ENCODE results near the gene REC8. TPM values are rescaled to one million over a fixed set of nuclear protein-coding genes. Genes with fewer than 3 reads are reported as not detected.
"Not testable (repeated sequence)": the region's sequence is repeated elsewhere in the genome, so short reads cannot be mapped to it uniquely, and the experiment has no call there.

The REC8 gene
- total RNA-seq, 2 donors from 2014 or later, result 7.8 to 8.9 TPM

DNA sequence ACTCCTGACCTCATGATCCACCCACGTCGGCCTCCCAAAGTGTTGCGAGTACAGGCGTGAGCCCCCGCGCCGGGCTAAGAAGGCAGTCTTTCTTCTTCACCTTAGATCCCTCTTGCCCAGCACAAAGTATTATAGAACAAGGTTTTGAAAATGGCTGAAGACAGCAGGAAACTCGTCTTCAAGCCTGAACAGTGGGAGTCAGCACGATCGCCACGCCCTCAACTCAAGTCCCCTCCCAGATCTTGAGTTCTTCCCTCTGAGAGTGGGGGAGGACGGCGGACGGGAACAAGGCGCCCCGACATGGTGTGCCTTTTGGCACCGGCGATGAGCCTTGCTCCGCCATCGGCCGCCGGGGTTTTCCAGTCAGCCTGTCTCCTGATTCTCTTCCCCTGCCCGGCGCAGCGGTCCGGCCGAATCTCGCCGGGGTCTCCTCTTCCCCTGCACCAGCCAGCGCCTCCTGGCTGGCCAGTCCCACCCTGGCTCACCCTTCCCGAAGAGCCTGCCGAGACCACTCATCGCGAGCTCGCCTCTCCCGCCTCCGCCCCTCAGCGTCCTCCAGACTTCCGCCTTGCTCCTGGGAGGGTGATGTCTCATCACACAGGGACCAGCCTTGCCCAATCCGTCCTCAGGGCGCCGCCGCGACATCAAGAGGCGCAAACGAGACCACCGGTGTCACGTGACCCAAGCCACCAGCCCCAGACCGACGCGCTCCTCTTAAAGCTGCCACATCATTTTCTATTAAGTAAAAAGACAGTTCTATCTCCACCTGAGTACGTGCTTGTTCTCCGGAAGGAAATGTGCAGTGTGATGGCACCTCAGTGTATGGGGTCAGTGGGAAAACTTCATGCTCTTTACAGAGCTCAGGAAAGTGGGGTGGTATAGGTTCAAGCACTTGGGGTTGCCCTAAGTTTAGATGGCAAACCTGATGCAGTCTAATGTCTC lies 41.3 kb downstream of the REC8 start, which contains the start of gene CHMP4A:
Gene CHMP4A (minus strand): TSS at position 565 of the 942 bp plus-strand sequence. CDS start 49 bp downstream, at position 516.
- H3K36me3 ChIP-seq (replicated peaks in 1 of 2; ENCODE audit: insufficient read depth in 1 of 2, low read depth in 2 of 2), result peaks cover 0 to 15% of the 10 kb centered on the region in 2 donors
- H3K4me3 ChIP-seq, result peak within 1 kb of the TSS; percentile 39 to 60
- intact Hi-C loops (cut with DNase I), result no loop called here
- 1 to 9% methylated on average over 13 to 53 of the region's 53 CpGs for WGBS, 2 donors
- peaks cover 30% of the 10 kb centered on the region for H3K4me1 ChIP-seq
- ATAC-seq, result peak; percentile 90
- TF ChIP-seq, protein P1, sequence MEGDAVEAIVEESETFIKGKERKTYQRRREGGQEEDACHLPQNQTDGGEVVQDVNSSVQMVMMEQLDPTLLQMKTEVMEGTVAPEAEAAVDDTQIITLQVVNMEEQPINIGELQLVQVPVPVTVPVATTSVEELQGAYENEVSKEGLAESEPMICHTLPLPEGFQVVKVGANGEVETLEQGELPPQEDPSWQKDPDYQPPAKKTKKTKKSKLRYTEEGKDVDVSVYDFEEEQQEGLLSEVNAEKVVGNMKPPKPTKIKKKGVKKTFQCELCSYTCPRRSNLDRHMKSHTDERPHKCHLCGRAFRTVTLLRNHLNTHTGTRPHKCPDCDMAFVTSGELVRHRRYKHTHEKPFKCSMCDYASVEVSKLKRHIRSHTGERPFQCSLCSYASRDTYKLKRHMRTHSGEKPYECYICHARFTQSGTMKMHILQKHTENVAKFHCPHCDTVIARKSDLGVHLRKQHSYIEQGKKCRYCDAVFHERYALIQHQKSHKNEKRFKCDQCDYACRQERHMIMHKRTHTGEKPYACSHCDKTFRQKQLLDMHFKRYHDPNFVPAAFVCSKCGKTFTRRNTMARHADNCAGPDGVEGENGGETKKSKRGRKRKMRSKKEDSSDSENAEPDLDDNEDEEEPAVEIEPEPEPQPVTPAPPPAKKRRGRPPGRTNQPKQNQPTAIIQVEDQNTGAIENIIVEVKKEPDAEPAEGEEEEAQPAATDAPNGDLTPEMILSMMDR (IDR thresholded peaks at IDR 0.05), result peak in 3 of 7 experiments; percentile 29 to 31 (median 30)
- TF ChIP-seq POLR2A (IDR thresholded peaks at IDR 0.05), result peak; percentile 88 to 98 (median 98)
- H3K9me3 ChIP-seq, result no peaks in the 10 kb centered on the region
- peak within 1 kb of the TSS; percentile 86 to 97 (median 94) for H3K27ac ChIP-seq
- no peaks in the 10 kb centered on the region for H3K27me3 ChIP-seq
- DNase-seq, result peak; percentile 93 to 98 (median 94)

DNA sequence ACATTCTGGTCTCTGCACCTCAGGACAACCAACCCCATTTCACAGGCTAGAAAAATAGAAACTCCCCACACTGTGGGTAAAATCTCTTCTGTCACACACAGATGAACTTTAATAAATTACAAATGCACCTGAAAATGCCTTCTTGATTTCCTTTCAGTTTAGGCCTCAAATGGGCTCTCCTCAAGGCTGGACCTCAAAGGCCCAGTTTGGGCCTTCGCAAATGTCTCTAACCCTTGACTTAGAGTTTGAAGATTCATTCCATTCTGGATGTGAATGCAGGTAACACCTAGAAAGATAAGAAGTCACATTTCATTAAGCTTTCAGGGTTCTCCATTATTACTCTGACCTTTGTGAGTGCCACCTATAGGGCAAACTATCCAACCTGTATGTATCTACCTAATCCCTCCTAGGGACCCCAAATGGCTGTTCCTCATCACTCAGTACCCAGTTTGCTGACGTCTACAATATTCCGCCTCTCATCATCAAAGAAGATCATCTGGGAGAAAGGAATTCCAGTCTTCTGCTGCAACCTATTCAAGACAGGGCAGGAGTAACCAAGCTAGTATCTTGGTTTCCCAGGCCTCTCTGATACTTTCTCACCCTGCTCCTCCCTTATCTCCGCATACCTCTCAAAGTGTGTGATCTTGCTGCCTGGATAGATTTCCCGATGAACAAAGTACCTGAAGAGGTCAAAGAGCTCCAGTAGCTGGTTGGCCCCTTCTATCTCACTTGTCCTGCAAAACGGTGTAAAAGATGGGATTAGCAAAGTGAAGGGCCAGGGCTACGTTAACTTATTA lies 42.2 kb downstream of the REC8 start:
- Histone ChIP-seq H3K4me3 (no peak overlapping the region), H3K27ac (peak overlapping the region; percentile 86 to 97 (median 94)), H3K4me1 (peaks cover 30% of the 10 kb centered on the region), H3K9me3 (no peaks in the 10 kb centered on the region), H3K36me3 (replicated peaks in 1 of 2; ENCODE audit: insufficient read depth in 1 of 2, low read depth in 2 of 2) (peaks cover 0 to 14% of the 10 kb centered on the region in 2 donors), H3K27me3 (no peaks in the 10 kb centered on the region)
- ATAC-seq, result no peak
- 87 to 90% methylated on average over 7 of the region's 7 CpGs for WGBS, 2 donors
- no peak for DNase-seq
- TF ChIP-seq POLR2A (IDR thresholded peaks at IDR 0.05), result no peak
- TF ChIP-seq, protein P1 (IDR thresholded peaks at IDR 0.05), result no peak
- intact Hi-C loops (cut with DNase I), result no loop called here

DNA sequence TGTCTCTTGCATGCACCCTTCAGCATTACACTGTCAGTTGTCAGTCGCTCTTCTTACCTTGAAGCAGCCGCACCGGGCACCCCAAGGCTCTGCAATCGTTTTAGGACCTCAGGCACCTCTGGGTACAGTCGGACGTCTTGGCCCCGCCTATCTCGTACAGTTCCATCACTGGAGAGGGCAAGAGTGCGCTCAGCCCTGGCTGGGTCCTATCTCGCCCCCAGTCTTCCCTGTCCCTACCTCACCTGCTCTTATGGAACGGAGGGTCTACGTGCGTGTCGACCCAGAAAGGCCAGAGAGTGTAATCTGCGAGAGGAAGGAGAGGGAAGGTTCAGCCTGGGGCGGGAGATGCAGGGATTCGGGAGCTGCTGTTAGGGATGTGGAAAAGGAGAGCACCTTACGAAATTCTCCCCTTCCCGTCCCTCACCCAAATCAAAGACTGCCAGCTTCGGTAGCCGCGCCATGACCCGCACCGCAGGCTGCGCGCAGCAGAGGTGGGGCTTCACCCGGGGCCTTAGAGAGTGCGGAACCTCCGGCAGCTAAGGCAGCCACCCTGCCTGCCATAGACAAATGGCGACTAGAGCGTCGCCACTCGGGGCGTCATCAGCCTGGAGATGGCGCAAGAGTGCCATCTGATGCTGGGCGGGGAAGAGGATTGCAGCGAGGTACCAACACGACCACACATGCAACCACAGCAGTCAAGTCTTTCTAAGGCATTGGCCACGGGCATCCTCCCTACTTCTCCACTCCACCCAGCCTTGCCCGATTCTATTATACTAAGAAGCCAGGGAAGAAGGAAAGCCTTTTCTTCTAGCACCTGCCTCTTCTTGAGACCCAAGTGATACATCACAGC lies 43.8 kb downstream of the REC8 start, which contains the start of gene MDP1:
Gene MDP1 (minus strand): TSS at position 572 of the 850 bp plus-strand sequence. CDS start 111 bp downstream, at position 461.
- no peaks in the 10 kb centered on the region for H3K9me3 ChIP-seq
- peak; percentile 85 to 89 (median 86) for DNase-seq
- 0 to 1% methylated on average over 11 to 40 of the region's 40 CpGs for WGBS, 2 donors
- H3K4me1 ChIP-seq, result peaks cover 30% of the 10 kb centered on the region
- ATAC-seq, result peak; percentile 83
- H3K36me3 ChIP-seq (replicated peaks in 1 of 2; ENCODE audit: insufficient read depth in 1 of 2, low read depth in 2 of 2), result peaks cover 0 to 4% of the 10 kb centered on the region in 2 donors
- TF ChIP-seq, protein P1 (IDR thresholded peaks at IDR 0.05), result peak in 6 of 7 experiments; percentile 33 to 66 (median 54)
- peak; percentile 74 to 93 (median 92) for TF ChIP-seq POLR2A (IDR thresholded peaks at IDR 0.05)
- intact Hi-C loops (cut with DNase I), result no loop called here
- H3K27ac ChIP-seq, result peak within 1 kb of the TSS; percentile 59 to 93 (median 86)
- no peaks in the 10 kb centered on the region for H3K27me3 ChIP-seq
- peak within 1 kb of the TSS; percentile 53 to 54 for H3K4me3 ChIP-seq

DNA sequence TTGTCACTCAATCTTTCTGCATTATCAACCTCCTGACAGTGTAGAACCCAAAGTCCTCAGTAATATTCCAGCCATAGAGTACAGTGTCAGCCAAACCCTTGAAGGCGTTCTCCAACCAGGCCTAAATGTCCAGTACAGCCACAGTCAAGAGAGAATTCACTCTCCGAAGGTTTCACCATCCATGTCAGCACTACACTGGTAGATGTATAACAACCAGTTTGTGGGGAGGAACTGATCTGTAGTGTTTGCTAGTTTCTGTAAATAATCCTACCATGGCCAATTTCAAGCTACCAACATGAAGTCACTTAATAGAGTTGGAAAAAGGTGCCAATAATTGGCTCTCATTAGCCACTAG lies 44.4 kb downstream of the REC8 start:
- peaks cover 29% of the 10 kb centered on the region for H3K4me1 ChIP-seq

DNA sequence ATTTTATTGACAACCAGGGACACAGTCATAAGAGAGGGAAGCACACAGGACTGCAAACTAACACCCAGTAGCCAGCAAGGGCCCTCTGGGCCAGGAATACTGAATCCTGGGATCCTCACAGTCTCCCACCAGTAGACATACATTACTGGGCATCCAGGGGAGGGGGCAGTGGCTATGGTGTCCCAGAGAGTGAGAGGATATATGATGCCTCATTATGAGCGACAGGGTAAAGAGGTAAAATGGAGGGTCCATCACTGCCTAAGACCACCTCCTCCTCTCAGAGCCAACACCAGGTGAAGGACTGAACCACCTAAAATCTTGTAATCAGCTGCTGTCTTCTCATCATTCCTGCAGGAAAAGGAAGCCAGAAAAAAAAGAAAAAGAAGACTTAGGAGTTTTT lies 45.0 kb downstream of the REC8 start:
- H3K4me1 ChIP-seq, result peaks cover 24% of the 10 kb centered on the region
- intact Hi-C loops (cut with DNase I); H3K9me3 ChIP-seq; H3K27me3 ChIP-seq; H3K36me3 ChIP-seq (replicated peaks in 1 of 2; ENCODE audit: insufficient read depth in 1 of 2, low read depth in 2 of 2); H3K4me3 ChIP-seq; H3K27ac ChIP-seq; ATAC-seq: not testable (repeated sequence)
- WGBS, 2 donors, result 71 to 93% methylated on average over 1 of the region's 1 CpG
- DNase-seq, result peak in 1 of 4 donors; percentile 6

More for the DNA sequence above, 44.4 kb downstream of the REC8 start:
- no peak for DNase-seq
- TF ChIP-seq, protein P1 (IDR thresholded peaks at IDR 0.05), result no peak
- no peak for TF ChIP-seq POLR2A (IDR thresholded peaks at IDR 0.05)
- intact Hi-C loops (cut with DNase I), result no loop called here
- 72 to 75% methylated on average over 2 of the region's 2 CpGs for WGBS, 2 donors
- H3K27ac ChIP-seq, result peak overlapping the region in 2 of 4 donors; percentile 88 to 93
- H3K9me3 ChIP-seq, result no peaks in the 10 kb centered on the region
- H3K27me3 ChIP-seq, result no peaks in the 10 kb centered on the region
- ATAC-seq, result no peak
- H3K4me3 ChIP-seq, result no peak overlapping the region
- peaks cover 0 to 4% of the 10 kb centered on the region in 2 donors for H3K36me3 ChIP-seq (replicated peaks in 1 of 2; ENCODE audit: insufficient read depth in 1 of 2, low read depth in 2 of 2)
